ENCODE measurements around the gene PSMC2. TPM values are rescaled to one million over a fixed set of nuclear protein-coding genes. Genes with fewer than 3 reads are reported as not detected.

Gene PSMC2
- total RNA-seq, 2 experiments from 2014 or later: 132 to 137 TPM

DNA sequence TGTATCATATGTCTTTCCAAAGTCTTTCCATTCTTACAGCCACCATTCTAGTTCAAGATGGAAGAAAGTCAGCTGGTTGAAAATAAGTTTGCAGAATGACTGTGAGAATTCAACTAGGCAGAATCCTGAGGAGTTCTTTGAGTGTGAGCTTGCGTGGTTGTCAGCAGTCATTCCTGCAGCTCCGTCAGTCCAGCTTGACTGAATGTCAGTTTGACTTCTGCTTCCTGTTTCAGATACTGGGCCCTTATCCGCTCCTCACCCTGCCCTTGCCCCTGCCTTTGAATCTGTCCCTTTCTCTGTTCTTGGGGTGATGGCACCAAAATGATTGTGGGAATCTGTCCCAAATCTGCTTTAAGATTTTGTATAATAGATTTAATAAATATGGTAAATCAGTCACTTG is 70.8 kb downstream of the PSMC2 start:
- ChIA-PET POLR2A (no interaction called here), CTCF (no interaction called here)
- H3K4me1 Mint-ChIP-seq (ENCODE audit: low read depth): no peaks in the 10 kb centered on the region
- no peak for TF ChIP-seq CTCF (IDR thresholded peaks at IDR 0.05)
- H3K27me3 Mint-ChIP-seq: peaks cover 16% of the 10 kb centered on the region
- ATAC-seq (no peak), DNase-seq (no peak)
- no peak overlapping the region for H3K4me3 Mint-ChIP-seq
- no peaks in the 10 kb centered on the region for H3K9me3 Mint-ChIP-seq
- no peak overlapping the region for H3K27ac Mint-ChIP-seq
- intact Hi-C loops (cut with micrococcal nuclease): no loop called here
- H3K36me3 Mint-ChIP-seq (ENCODE audit: low read depth): no peaks in the 10 kb centered on the region

Other genes with a start within 250 kb of the PSMC2 start
- 1 to 10 TPM; 5.1 to 6.3 TPM for gene NAPEPLD, start 198.5 kb upstream of the PSMC2 start, total RNA-seq
- 10 to 100 TPM; 80.5 to 89.3 TPM for gene PMPCB, start 50.2 kb upstream of the PSMC2 start, total RNA-seq
- gene DNAJC2, start 2.9 kb upstream of the PSMC2 start, total RNA-seq: 10 to 100 TPM; 45.8 to 48.9 TPM
- not detected for gene SLC26A5, start 98.6 kb downstream of the PSMC2 start, total RNA-seq

All from activated CD8-positive, alpha-beta T cell treated with anti-CD3 and anti-CD28 coated beads for 36 hours (primary cell).